K562 (cell line): ENCODE data around the gene TDRD12. TPM values are rescaled to one million over a fixed set of nuclear protein-coding genes. Genes with fewer than 3 reads are reported as not detected.

Source experiments
- DMBX1 ChIP-seq: fragments of 250-450 bp; sonication (Bioruptor Pico); IDR thresholded peaks from 2 replicates; pipeline ENCODE4 v1.8.0; 2022; ENCODE audit warnings: inconsistent platforms, mild to moderate bottlenecking, moderate library complexity, borderline replicate concordance
- ETV1 ChIP-seq: fragments of 450-650 bp; conservative IDR thresholded peaks from 2 replicates; pipeline ENCODE4 v1.6.1; 2016; ENCODE audit warnings: missing genetic modification characterization, control low read depth, low read depth, missing compliant biosample characterization
- JUND ChIP-seq, 2 experiments: IDR thresholded peaks; 2 replicates in 1 of 2; 3 replicates in 1 of 2; pipeline ENCODE4 v1.6.1; 2011; ENCODE audit warnings: borderline replicate concordance in 2 of 2, low read depth in 2 of 2, low read length in 2 of 2, improper control_type of control experiment in 1 of 2, missing biosample characterization in 1 of 2, missing genetic modification characterization in 1 of 2, missing genetic modification reagents in 1 of 2
- KLF13 ChIP-seq: fragments of 450-650 bp; IDR thresholded peaks from 2 replicates; pipeline ENCODE4 v1.6.1; 2016; ENCODE audit warnings: missing genetic modification characterization, low read depth, mild to moderate bottlenecking, missing compliant biosample characterization, moderate library complexity, borderline replicate concordance
- RHOXF2B ChIP-seq: fragments of 250-450 bp; sonication (Bioruptor Pico); conservative IDR thresholded peaks from 2 replicates; pipeline ENCODE4 v1.5.1; 2021
- RREB1 ChIP-seq: fragments of 250-450 bp; sonication (Bioruptor Pico); IDR thresholded peaks from 2 replicates; pipeline ENCODE4 v1.4.0; 2020
- SETDB1 ChIP-seq: IDR thresholded peaks from one replicate; pipeline ENCODE4 v1.6.1; 2012; ENCODE audit warnings: low read length, control low read depth, inconsistent platforms
- SMAD3 ChIP-seq: fragments of 450-650 bp; formaldehyde crosslinking; conservative IDR thresholded peaks from 2 replicates; pipeline ENCODE4 v1.4.0; 2020; ENCODE audit warnings: mild to moderate bottlenecking
- SRF ChIP-seq, 2 experiments: fragments of 250-450, 450-650 bp in 1 of 2; sonication (Bioruptor Pico) in 1 of 2; sonication (generic) in 1 of 2; formaldehyde crosslinking; IDR thresholded peaks; 2 replicates each; pipeline versions ENCODE4 v1.5.0 to v1.5.1; 2020 to 2022; ENCODE audit warnings: mild to moderate bottlenecking in 1 of 2, missing genetic modification reagents in 1 of 2
- TAF7 ChIP-seq: fragments of 450-650 bp; IDR thresholded peaks from 2 replicates; pipeline ENCODE4 v1.6.1; 2016; ENCODE audit warnings: missing genetic modification characterization, missing compliant biosample characterization
- TSHZ1 ChIP-seq: fragments of 250-450 bp; sonication (Bioruptor Pico); IDR thresholded peaks from 2 replicates; pipeline ENCODE4 v1.4.0; 2020; ENCODE audit warnings: mild to moderate bottlenecking, moderate library complexity
- ZKSCAN3 ChIP-seq: fragments of 250-450 bp; sonication (Bioruptor Pico); IDR thresholded peaks from 2 replicates; pipeline ENCODE4 v1.4.0; 2020
- ZNF395 ChIP-seq: fragments of 200-800 bp; sonication (Bioruptor generic); IDR thresholded peaks from 2 replicates; pipeline ENCODE4 v1.6.1; 2017; ENCODE audit warnings: missing genetic modification characterization, missing compliant biosample characterization
- ZNF41 ChIP-seq: fragments of 250-450 bp; sonication (Bioruptor Pico); conservative IDR thresholded peaks from 2 replicates; pipeline ENCODE4 v1.4.0; 2020; ENCODE audit warnings: mild to moderate bottlenecking
- ZNF668 ChIP-seq: fragments of 250-450 bp; sonication (Bioruptor Pico); IDR thresholded peaks from 2 replicates; pipeline ENCODE4 v1.8.0; 2022; ENCODE audit warnings: mild to moderate bottlenecking, inconsistent platforms
- ZNF785 ChIP-seq: fragments of 250-450 bp; sonication (Bioruptor Pico); IDR thresholded peaks from 2 replicates; pipeline ENCODE4 v1.4.0; 2020; ENCODE audit warnings: mild to moderate bottlenecking
- polyA plus RNA-seq, 8 experiments: library from polyadenylated mRNA; depleted of rRNA in 4 of 8; stranded (reverse) in 5 of 8; unstranded in 3 of 8; fragments of >200 nt; fragmentation: Nextera tagmentation in 2 of 8; fragmentation: Illumina TruSeq in 1 of 8; extraction: Ambion mirVana in 2 of 8; extraction: Trizol in 1 of 8; gene quantifications; 2 replicates each; pipeline versions ENCODE4 v1.2.1 to v1.2.3, GENCODE V29; 2011 to 2014; ENCODE audit warnings: inconsistent platforms in 1 of 8, missing spikeins in 1 of 8
- total RNA-seq, 7 experiments: library from RNA; depleted of rRNA in 6 of 7; stranded (reverse); fragments of >200 nt in 6 of 7; fragmentation: Illumina TruSeq in 2 of 7; extraction: Trizol in 2 of 7; gene quantifications; 2 replicates each; pipeline versions ENCODE4 v1.2.1 to v1.2.3, GENCODE V29; 2011 to 2021; ENCODE audit warnings: low replicate concordance in 1 of 7

Gene TDRD12
- total and polyA plus RNA-seq, 9 of the 15 experiments (the other 6 are each of a cell fraction or from before 2014, with no cell fraction given): 0.03 TPM; not detected in 8

GRCh38 chr19:32686847-32687475 lies 32.6 kb upstream of the TDRD12 start (continued):
- TF ChIP-seq ZNF395 (CRISPR knock-in tag) (no peak; the same call in none of the 2 replicates), RREB1 (CRISPR knock-in tag) (peak; percentile 98), ZKSCAN3 (CRISPR knock-in tag) (0 out of 2 replicates have a peak, but pooled peaks have one; percentile 10), ZNF41 (CRISPR knock-in tag) (peak; percentile 92), ZNF668 (CRISPR knock-in tag) (peak; percentile 99), TAF7 (tag) (peak; percentile 65; the same call in 1 of the 2 replicates), SRF (CRISPR knock-in tag; IDR thresholded peaks at IDR 0.05) (0 out of 4 replicates have a peak, but pooled peaks of 1 of the 2 experiments have one; percentile 60), ZNF785 (peak; percentile 76; the same call in 1 of the 2 replicates), RHOXF2B (CRISPR knock-in tag) (0 out of 2 replicates have a peak, but pooled peaks have one; percentile 43), ETV1 (tag) (0 out of 2 replicates have a peak, but pooled peaks have one; percentile 30), SMAD3 (CRISPR knock-in tag) (peak; percentile 93), TSHZ1 (CRISPR knock-in tag) (peak; percentile 86), JUND (IDR thresholded peaks at IDR 0.05; ENCODE audit: borderline replicate concordance, low read depth, low read length) (no peak), JUND (tag; IDR thresholded peaks at IDR 0.05; ENCODE audit: borderline replicate concordance, low read depth, low read length) (peak; percentile 77; the same call in 1 of the 3 replicates), SETDB1 (no peak), DMBX1 (peak; percentile 98), KLF13 (tag) (peak; percentile 86)
